Testis (tissue), 5 donors: ENCODE results near the gene LRP8. TPM values are rescaled to one million over a fixed set of nuclear protein-coding genes. Genes with fewer than 3 reads are reported as not detected.

Experiments used
- DNase-seq: peaks from one replicate; pipeline ENCODE4 v3.0.0-alpha.2; 2019
- H3K27ac ChIP-seq, 2 donors: fragments of 200-600 bp; sonication (generic); one replicate each; pipeline ENCODE4 v1.5.1; 2019
- H3K27me3 ChIP-seq: fragments of 200-600 bp; sonication (generic); one replicate; pipeline ENCODE4 v1.5.1; 2019
- H3K36me3 ChIP-seq: fragments of 200-600 bp; sonication (generic); one replicate; pipeline ENCODE4 v1.5.1; 2017; ENCODE audit warnings: low read depth; ENCODE audit errors: missing control alignments
- H3K4me1 ChIP-seq: fragments of 200-600 bp; sonication (generic); one replicate; pipeline ENCODE4 v1.5.1; 2019
- H3K4me3 ChIP-seq, 2 donors: fragments of 200-600 bp; sonication (generic); one replicate each; pipeline ENCODE4 v1.5.1; 2017 to 2019
- H3K9me3 ChIP-seq: fragments of 200-600 bp; sonication (generic); one replicate; pipeline ENCODE4 v1.5.1; 2017
- POLR2A ChIP-seq: fragments of 450-650 bp; IDR thresholded peaks from one replicate; pipeline ENCODE4 v1.6.1; 2017; ENCODE audit warnings: antibody characterized with exemption, mild to moderate bottlenecking, moderate library complexity
- WGBS, 2 donors: methylation state at CpG; one replicate each; pipeline ENCODE4 v1.1.5; 2018; 5-methylcytosine and 5-hydroxymethylcytosine counted together
- intact Hi-C: fragments of 100-400 bp; cut with DNase I; formaldehyde crosslinking; loops from one replicate; pipeline ENCODE4 v1.15.1; 2023; ENCODE audit warnings: low total_unique reads
- long read RNA-seq, 2 donors: transcript quantifications; one replicate each; lab custom pipeline, GENCODE V29; 2026
- polyA plus RNA-seq: library from polyadenylated mRNA; stranded (reverse); fragments of 350-450 nt; fragmentation: Illumina TruSeq; extraction: RNeasy Lipid Tissue Mini Kit (QIAGEN cat#74804); gene quantifications from one replicate; pipeline ENCODE4 v1.2.3, GENCODE V29; 2014; ENCODE audit warnings: low read depth, low replicate concordance; ENCODE audit not compliant: insufficient read depth
- total RNA-seq, 2 donors: library from RNA; depleted of rRNA; stranded (reverse); fragments of >200 nt; gene quantifications; one replicate each; pipeline ENCODE4 v1.2.3, GENCODE V29; 2016
- TF ChIP-seq, protein P1 (sequence below), 3 experiments: fragments of 450-650 bp in 2 of 3; fragments of 200-600 bp in 1 of 3; sonication (generic) in 1 of 3; IDR thresholded peaks; one replicate each; pipeline ENCODE4 v1.5.1; 2016 to 2019; ENCODE audit warnings: antibody characterized with exemption in 3 of 3, mild to moderate bottlenecking in 2 of 3, moderate library complexity in 1 of 3

Gene LRP8
- total RNA-seq: 100 to 1,000 TPM; 223 to 253 TPM
- 64.3 TPM for polyA plus RNA-seq
- long read RNA-seq, donor 1: 0 reads
- long read RNA-seq, donor 2, partial matches to known transcripts: 0 of 1 reads
- long read RNA-seq, donor 2, other reads (novel, unspliced or antisense): 0 of 1 reads

DNA sequence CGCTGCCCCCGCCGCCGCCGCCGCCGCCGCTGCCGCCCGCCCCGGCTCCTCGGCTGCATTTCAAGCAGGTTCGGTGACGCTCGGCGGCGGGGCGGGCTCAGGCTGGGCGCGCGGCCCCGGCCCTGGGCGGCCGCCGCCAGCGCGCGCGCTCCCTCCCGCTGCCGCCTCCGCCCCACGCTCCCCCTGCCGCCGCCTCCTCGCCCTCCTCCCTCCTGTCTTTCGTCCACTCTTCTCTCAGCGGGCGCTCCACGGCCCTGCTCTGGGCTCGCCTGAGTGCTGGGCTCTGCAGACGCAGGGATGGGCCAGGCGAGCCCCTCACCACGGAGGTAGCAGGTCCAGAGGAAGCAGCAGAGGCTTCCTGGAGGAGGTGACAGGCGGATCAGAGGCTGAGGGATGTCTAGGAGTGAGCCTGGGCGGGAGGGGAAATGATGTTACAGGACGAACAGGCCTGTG is at the start of gene LRP8:
TSS of gene LRP8 (minus strand) at position 62 of the 453 bp plus-strand sequence. CDS start 158 bp downstream, outside the sequence.
- intact Hi-C loops: no loop called here
- Histone ChIP-seq H3K4me1 (peaks cover 24% of the 10 kb centered on the region), H3K27ac (peak within 1 kb of the TSS; percentile 47 to 66), H3K36me3 (no peaks in the 10 kb centered on the region), H3K4me3 (peak within 1 kb of the TSS; percentile 66 to 74), H3K27me3 (no peaks in the 10 kb centered on the region), H3K9me3 (no peaks in the 10 kb centered on the region)
- DNase-seq: peak; percentile 83
- no peak for TF ChIP-seq POLR2A
- TF ChIP-seq, protein P1, sequence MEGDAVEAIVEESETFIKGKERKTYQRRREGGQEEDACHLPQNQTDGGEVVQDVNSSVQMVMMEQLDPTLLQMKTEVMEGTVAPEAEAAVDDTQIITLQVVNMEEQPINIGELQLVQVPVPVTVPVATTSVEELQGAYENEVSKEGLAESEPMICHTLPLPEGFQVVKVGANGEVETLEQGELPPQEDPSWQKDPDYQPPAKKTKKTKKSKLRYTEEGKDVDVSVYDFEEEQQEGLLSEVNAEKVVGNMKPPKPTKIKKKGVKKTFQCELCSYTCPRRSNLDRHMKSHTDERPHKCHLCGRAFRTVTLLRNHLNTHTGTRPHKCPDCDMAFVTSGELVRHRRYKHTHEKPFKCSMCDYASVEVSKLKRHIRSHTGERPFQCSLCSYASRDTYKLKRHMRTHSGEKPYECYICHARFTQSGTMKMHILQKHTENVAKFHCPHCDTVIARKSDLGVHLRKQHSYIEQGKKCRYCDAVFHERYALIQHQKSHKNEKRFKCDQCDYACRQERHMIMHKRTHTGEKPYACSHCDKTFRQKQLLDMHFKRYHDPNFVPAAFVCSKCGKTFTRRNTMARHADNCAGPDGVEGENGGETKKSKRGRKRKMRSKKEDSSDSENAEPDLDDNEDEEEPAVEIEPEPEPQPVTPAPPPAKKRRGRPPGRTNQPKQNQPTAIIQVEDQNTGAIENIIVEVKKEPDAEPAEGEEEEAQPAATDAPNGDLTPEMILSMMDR (IDR thresholded peaks at IDR 0.05): no peak
- 1 to 8% methylated on average over 10 to 47 of the region's 47 CpGs for WGBS, 2 donors

DNA sequence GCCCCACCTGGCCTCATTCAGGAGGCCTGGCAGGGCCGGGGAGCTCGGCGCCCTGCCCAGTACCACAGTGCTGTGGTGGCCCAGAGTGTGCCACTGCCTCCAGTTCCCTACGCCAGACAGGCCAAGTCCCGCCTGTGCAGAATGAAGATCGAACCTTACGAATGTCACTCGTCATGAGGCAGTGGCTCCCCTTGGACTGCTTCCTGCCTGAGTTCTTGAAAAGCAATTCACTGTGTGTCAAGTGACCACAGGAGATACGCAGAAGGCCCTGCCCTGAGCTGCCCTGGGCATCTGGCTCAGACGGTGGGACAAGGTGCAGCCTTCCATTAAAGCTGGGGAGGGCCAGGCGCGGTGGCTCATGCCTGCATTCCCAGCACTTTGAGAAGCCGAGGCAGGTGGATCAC is 49.6 kb upstream of the LRP8 start:
- Histone ChIP-seq H3K4me3 (no peak overlapping the region), H3K9me3 (no peaks in the 10 kb centered on the region), H3K27ac (peak overlapping the region; percentile 27 to 41), H3K36me3 (no peaks in the 10 kb centered on the region), H3K4me1 (peaks cover 32% of the 10 kb centered on the region), H3K27me3 (no peaks in the 10 kb centered on the region)
- DNase-seq: no peak
- intact Hi-C loops: no loop called here
- TF ChIP-seq POLR2A: no peak
- TF ChIP-seq, protein P1 (IDR thresholded peaks at IDR 0.05): no peak
- WGBS, 2 donors: 88 to 96% methylated on average over 6 to 13 of the region's 13 CpGs

DNA sequence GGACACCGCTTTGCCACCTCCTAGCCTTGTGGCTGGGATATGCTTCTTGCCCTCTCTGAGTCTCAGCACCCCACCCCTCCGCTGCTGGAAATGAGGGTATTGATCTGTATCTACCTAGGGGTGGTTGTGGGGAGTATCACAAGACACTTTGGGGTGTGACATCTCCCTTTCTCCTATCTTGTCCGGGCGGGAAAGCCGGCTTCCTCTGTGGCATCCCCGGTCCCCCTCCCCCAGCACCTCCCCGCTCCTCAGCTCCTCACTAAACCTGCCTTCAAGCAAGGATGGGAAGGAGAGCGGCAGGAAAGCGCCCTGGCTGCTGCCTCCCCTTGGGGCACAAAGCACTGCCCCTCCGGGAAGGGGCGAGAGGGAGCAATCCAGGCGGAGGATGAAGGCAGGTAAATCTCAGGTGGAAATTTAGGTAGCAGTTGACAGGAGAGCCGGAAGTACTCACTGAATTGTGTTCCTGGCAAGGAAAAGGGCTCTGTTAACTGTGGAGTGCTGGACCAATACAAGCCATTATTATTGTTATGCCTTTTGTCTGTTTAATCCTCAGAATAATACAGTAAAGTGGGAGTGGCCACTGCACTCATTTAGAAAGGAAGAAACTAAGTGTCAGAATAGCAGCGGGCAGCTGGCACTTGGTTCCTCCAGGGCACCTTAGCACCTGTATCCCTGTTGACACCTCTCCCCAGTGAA is 49.0 kb upstream of the LRP8 start:
- Histone ChIP-seq H3K4me1 (peaks cover 32% of the 10 kb centered on the region), H3K4me3 (no peak overlapping the region), H3K27ac (peak overlapping the region in 1 of 2 donors; percentile 41), H3K36me3 (no peaks in the 10 kb centered on the region), H3K27me3 (no peaks in the 10 kb centered on the region), H3K9me3 (no peaks in the 10 kb centered on the region)
- WGBS, 2 donors: 79 to 91% methylated on average over 14 of the region's 14 CpGs
- TF ChIP-seq POLR2A: no peak
- TF ChIP-seq, protein P1 (IDR thresholded peaks at IDR 0.05): no peak
- intact Hi-C loops: no loop called here
- DNase-seq: peak; percentile 25

DNA sequence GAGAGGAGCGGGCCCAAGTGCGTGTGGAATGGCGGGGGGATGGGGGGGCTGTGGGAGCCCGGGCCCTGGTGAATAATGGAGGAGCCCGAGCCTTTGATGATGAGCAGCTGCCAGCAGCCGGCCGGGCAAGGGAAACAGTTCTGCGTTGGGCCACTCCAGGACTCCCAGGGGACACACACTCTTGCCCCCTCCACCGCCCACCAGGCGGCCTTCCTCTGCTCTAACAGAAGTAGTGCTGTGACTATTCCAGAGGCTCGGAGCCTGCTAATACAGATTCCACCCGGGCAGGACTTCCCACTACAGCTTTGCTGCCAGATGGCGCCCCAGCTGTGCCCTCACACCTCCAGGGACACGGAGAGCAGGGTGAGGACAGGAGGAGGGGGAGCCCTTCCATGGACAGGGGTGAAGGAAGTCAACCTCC is 48.2 kb upstream of the LRP8 start:
- Histone ChIP-seq H3K4me1 (peaks cover 28% of the 10 kb centered on the region), H3K27me3 (no peaks in the 10 kb centered on the region), H3K9me3 (no peaks in the 10 kb centered on the region), H3K36me3 (no peaks in the 10 kb centered on the region), H3K4me3 (no peak overlapping the region), H3K27ac (no peak overlapping the region)
- DNase-seq: peak; percentile 14
- intact Hi-C loops: no loop called here
- WGBS, 2 donors: 60 to 61% methylated on average over 9 to 14 of the region's 14 CpGs
- TF ChIP-seq, protein P1 (IDR thresholded peaks at IDR 0.05): no peak
- no peak for TF ChIP-seq POLR2A
